HG02763 (cell line): Measurements from ENCODE around the gene UST.
A peak's percentile ranks its signal among the peaks of the same experiment; 100 is the strongest.
"Not testable (repeated sequence)": the region's sequence is repeated elsewhere in the genome, so short reads cannot be mapped to it uniquely, and the experiment has no call there.

Experiments used
- ATAC-seq: cut with Tn5 transposase; IDR thresholded peaks from one replicate; pipeline ENCODE4 v1.9.1; 2021; ENCODE audit warnings: mild to moderate bottlenecking, moderate library complexity; ENCODE audit not compliant: unreplicated experiment

UST gene

DNA sequence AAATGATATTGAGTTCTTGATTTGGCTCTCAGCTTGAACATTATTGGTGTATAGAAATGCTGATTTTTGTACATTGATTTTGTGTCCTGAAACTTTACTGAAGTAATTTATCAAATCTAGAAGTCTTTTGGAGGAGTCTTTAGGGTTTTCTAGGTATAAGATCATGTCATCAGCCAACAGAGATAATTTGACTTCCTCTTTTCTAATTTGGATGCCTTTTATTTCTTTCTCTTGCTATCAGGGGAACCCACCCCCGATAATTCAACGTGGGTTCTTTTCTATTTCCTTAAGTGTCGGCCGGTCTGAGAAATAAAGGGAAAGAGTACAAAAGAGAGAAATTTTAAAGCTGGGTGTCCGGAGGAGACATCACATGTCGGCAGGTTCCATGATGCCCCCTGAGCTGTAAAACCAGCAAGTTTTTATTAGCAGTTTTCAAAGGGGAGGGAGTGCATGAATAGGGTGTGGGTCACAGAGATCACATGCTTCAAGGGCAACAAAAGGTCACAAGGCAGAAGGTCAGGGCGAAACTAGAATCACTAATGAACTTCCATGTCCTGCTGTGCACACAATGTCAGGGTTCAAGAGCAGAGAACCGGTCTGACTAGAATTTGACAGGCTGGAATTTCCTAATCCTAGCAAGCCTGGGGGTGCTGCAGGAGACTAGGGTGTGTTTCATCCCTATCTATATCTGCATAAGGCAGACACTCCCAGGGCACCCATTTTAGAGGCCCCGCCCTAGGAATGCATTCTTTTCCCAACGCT lies 17.6 kb downstream of the UST start:
- not testable (repeated sequence) for ATAC-seq

DNA sequence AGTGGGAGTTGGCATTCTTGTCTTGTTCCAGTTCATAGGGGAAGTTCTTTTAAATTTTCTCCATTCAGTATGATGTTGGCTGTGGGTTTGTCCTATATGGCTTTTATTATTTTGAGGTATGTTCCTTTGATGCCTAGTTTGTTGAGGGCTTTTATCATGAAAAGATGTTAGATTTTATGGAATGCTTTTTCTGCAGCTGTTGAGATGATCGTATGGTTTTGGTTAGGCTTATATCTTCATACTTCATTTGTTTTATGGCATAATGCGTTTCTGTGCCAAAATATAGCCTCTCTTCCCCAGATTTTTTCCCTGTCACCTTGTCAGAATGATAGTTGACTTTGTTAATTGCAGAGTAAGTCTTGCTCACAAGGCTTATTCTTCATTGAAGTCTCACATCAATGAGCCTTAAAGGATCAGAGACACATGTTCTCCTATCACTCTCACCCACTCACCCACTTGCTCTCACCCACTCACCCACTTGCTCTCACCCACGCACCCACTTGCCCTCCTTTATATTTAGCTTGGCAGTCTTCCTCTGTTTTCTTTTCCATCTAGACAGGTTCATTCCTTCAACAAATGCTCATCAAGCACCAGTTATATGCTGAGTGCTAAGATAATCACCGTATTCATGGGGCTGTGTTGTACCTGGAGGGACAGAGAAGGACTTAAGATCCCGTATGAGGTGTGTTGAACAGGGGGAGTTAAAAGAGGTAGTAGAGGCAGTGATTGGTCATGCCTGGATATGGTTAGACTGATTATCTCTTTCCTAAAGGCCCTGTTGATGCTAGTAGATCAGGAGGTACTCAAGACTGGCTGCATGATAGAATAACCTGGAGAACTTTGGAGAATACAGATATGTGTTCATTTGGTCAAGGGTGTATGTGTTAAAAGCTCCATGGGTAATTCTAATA lies 19.3 kb downstream of the UST start:
- ATAC-seq: no peak

DNA sequence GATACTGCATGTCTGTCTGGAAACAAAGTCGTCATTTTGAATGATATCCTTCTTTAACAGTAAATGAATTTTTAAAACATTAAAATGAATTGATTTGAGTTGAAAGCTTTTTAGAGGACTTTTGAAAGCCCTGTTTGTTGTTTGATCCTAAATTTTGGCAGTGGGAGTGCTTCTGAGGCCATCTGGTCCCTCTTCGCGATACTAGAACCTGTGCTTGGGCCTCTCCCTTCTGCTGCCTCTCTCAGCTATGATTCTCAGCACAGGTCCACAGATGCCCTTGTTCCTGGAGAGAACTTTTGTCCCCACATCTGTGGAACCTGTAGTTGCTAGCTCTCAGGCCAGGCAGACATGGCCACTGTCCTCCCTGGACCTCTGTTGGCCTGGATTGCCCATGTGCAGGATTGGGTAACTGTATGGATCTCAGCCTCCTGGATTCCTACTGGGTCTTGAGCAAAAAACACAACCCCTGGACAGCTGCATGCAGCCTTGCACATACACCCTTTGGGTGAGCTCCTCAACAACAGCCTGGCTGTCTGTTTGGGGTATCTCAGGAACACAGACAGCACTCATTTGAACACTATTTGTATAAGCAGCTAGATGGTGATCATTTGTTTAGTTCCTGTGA lies 21.9 kb downstream of the UST start:
- ATAC-seq: no peak

DNA sequence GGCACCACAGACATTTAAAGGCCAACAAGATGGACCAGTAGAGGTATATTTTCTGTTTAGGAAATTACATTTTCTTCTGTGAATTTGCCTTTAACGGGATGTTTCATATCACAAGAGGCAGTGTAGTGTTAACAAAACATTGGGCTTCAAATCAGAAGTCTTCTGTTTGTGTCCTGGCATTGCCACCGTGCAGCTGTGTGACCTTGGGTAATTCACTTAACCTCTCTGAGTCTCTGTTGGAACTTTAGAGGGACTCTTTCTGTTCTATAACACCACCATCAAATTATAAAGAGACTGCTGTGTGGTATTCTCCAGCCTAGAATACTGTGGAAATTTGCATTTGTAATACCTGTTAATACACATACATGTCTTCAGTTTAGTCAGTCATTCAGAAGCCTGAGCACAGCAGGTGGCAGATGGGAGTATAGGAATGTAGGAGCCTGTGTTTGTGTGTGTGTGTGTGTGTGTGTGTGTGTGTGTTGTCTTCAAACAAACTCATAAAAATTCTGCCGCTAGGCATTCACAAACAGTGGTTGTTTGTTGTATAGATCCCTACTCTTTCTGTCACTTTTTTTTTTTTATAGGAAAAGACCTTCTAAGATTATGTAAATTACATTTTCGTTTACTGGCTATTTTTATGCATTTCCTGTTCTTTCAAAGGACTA lies 22.6 kb downstream of the UST start:
- no peak for ATAC-seq

DNA sequence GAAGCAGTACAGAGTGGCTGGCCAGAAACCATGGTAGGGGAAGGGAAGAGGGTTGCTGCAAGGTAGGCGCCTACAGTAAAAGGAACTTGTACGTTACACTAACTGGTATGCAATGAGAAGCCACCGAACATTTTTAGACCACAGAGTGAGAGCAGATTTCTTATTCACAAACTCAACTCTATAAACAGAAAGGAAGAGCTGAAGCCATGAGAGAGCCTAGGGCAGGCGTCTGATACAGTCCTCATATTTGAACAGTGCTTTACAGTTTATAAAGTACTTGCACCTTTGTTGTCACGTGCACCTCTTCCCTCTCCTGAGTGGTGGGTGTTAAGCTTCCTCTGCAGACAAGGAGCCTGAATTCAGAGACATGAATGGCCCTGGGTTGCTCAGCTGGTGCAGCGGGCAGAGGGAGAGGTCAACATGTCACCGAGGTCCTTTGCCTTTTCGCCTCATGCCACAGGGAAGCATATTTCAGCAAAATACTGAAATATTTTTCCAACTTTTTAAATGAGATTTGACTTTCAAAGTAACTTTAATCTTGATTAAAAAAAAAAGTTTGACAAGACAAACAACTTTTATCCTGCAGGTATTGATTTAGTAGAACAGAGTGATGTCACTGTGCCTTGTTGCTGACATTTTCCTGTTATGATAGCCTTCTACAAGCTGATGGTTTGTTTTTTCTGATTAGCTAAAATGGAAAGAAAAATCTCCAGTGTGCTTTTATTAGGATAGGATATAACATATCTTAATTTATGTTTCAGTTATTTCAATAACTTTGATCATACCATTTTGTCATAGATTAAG lies 23.8 kb downstream of the UST start:
- no peak for ATAC-seq

DNA sequence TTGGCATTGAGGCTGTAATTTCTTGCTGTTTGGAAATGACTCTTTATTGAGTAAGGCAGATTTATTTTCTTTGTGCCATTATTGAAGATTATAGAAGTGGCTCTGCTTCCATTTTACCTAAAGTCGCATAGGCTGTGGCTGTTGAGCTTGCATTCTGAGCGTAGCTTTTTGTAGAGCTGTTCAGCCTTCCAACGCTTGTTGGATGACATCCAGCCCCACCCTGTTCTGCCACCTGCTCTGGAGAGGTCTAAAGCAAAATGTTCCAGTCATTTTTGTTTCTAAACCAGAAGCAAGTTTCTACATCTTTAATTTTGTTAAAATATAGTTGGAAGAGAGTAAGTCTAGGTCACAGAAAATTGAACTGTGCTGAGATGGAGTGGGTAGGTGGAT lies 24.4 kb downstream of the UST start:
- no peak for ATAC-seq

DNA sequence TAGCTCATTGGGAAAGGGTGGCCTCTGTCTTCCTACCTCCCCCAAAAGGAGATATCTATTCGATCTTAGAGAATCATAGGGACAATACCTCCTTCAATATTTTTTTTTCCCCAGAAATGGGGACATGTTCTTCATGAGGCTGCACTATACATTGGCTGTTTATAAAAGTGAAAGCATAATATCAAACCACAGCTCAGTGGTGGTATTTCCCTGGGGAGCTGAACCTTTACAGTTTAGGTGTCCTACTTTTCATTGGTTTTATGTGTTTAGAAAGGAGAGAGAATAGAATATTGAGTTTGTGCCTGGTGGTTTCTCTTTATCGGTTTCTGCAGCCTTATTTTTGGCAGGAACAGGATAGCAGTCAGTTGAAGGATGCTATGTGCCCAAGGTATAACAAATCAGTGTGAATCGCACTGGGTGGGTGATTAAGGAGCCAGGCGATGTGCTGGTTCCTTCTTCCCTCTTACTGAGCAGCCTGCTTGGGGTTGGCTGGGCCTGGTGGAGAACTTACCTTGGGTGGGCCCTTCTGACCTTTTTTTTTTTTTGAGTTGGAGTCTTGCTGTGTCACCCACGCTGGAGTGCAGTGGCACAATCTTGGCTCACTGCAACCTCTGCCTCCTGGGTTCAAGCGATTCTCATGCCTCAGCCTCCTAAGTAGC lies 25.2 kb downstream of the UST start:
- ATAC-seq: no peak

DNA sequence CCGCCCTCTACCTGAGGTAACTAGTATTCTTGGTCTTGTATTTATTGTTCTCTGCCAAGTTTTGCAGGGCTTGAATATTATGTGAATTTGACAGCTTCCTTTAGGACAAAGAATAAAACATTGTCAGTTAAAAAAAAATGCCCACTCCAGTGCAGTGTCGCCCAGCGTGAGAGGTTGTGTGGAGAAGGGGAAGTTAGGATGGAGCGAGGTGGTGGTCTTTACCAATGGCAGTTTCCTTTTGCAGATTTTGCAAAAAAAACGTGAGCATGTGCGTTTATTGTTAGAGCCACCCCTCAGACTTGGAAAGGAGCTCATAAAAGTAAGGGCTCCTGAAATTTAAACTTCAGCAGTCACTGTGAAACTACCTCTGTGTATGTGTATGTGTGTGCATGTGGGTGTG lies 28.3 kb downstream of the UST start:
- ATAC-seq: no peak

DNA sequence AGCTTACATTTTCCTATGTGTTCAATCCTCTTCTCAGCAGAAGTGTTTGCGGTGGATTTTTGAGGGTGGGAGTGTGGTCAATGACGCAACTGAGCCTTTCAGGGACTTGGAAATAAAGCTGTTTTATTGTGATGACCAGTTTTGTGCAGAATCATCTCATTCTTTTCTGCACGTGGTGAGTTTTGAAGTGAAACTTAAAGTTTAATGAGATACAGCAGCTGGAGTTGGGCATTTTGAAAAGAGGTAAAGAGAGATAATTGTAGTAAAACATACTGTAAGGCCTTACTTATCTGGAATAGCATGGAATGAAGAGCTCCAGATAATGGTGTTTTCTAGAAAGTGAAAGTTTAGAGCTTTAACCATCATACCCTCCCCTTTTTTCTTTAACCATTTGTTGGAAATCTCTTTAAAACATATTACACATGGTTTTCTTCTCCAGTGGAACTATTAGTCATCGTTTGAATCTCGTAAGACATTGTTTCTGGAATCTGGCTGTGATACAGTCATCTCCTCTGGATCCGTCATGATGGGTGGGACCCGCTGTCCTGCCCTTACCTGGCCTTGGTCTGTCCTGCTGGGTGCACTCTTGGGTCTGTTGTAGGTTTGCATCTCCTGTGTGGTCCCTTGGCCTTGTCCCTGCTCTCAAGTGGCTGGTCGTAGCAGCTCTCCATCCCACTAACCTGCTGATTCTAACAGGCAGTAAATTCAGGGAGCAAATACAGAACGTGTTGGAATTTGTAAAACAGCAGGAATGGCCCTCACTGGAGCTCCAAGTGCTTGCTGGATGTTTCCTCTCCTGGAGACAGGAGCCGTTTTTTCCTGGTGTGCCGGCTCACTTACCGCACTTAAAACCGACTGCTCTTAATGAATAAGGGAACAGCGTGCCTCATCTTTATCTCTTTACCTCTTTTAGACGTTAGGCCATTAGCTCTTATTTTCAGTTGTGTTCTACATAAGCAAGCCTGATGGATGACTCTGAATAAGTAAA lies 29.8 kb downstream of the UST start:
- no peak for ATAC-seq

DNA sequence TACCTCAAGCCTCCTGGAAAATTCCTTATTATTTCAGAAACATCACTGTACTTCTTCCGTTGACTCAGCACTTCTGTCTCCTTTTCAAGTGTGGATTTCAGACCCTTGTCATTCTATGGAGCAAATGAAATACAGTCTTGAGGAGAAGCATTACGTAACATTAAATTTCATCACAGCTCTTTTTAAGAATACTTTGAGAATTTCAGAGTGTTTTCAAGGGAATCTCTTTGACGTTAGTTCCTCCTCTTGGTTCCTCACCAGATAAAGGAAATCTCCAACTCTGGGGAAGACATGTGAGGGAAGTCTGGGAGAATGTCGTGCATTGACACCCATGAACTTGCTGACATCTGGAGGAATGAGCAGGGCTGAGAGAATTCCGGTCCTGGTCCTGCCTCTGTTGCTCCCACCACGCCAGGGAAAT lies 32.3 kb downstream of the UST start:
- ATAC-seq: no peak

DNA sequence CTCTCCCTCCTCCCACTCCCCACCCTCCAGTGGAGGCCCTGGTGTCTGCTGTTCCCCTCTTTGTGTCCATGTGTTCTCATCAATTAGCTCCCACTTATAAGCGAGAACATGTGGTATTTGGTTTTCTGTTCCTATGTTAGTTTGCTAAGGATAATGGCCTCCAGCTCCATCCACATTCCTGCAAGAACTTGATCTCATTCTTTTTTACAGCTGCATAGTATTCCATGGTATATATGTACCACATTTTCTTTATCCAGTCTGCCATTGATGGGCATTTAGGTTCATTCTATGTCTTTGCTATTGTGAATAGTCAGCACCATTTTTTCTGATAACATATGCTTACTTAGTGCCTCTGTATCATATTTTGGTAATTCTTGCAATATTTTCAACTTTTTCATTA lies 33.6 kb downstream of the UST start:
- ATAC-seq: not testable (repeated sequence)

DNA sequence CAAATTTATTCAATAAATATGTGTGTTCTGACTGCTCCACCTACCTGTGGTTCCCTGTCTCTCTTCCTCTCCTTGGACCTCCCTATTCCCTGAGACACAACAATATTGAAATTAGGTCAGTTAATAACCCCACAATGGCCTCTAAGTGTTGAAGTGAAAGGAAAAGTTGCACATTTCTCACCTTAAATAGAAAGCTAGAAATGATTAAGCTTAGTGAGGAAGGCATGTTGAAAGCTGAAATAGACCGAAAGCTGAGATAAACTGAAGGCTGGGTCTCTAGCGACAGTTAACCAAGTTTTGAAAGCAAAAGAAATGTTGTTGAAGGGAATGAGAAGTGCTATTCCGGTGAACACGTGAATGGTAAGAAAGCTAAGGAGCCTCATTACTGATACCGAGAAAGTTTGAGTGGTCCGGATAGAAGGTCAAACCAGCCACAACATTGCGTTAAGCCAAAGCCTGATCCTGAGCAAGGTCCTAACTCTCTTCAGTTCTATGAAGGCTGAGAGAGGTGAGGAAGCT lies 34.1 kb downstream of the UST start:
- ATAC-seq: peak; percentile 85

DNA sequence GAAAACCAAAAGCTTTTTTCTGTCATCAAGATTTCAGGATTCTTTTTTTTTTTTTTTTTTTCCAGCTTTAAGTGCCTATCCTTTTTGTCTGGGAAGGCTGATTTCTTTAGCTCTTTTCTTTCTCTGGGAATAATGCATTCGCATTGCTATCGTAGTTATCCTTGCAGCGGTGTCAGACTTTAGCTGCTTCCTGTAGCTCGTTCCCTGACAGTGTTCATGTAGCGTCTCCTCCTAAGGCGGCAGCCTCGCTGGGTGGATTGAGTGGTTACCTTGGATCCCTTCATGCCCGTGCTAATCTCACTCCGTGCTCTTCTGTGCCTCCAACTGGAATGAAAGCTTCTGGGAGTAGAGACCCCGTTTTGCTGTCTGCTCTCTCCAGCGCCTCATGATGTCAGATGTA lies 43.1 kb downstream of the UST start:
- ATAC-seq: no peak

DNA sequence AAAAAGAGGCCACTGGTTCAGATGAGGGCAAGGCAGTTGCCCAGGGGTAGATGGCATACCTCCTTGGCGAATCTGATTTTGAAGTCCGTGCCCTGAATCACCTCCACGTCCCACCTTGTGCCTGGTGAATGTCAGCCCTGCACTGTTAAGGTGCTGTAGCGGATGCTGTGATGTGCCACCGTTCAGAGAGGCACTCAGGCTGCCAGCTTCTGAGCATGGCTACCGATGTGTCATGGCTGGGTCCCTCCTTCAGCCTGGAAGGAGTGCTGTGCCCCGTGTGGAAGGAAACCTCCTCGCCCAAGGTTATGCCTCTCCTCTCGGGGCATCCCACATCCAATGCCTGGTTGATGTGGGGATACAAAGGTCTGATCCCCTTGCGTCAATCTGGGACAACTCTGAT lies 43.6 kb downstream of the UST start:
- no peak for ATAC-seq

DNA sequence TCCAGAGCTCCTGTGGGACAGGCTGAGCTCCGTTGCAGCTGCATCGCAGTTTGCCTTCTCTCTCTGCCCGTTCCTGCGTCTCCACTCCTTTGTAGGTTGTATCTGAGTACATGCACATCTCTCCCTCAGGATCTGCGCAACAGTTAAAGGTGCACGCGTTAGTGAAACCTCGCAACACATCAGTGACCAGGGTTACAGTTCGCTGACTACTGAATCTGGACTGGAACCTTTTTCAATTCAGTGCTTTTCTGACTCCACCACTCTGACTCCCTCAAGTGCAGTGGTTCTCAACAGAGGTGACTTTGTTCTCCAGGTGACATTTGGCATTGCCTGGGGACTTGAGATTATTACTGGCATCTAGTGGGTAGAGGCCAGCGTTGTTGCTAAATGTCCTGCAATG lies 44.0 kb downstream of the UST start:
- no peak for ATAC-seq

DNA sequence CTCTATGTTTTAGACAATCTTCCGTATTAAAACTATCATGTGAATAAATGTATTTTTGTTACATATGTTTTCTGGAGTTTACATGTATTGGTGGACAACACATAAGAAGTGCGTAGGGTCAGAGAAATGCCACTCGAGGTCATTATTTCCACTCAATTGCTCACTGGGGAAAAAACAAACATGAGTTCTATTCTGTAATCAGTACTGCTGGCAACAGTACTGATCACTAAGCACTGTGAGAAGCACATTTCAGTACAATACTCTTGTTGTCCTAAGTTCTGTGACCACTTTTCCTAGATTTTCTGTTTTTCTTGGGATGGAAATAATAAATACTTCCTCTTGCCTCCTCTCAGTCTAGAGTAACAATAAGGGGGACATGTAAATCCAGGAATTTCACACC lies 44.5 kb downstream of the UST start:
- no peak for ATAC-seq

DNA sequence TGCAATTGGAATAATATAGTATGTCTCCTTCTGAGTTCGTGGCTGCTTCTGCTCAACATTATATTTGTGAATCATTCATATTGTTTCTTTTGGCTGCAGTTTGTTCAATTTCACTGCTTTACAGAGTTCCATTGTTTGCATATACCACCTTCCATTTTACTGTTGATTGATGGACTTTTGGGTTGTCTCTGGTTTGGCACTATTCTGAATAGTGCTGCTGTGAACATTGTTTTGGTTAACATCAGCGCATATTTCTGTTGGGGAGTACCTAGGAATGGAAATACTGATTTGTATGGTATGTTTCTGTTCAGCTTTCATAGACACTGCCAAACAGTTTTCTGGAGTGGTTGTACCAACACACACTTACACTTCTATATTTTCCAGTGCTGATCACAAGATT lies 46.9 kb downstream of the UST start:
- no peak for ATAC-seq

DNA sequence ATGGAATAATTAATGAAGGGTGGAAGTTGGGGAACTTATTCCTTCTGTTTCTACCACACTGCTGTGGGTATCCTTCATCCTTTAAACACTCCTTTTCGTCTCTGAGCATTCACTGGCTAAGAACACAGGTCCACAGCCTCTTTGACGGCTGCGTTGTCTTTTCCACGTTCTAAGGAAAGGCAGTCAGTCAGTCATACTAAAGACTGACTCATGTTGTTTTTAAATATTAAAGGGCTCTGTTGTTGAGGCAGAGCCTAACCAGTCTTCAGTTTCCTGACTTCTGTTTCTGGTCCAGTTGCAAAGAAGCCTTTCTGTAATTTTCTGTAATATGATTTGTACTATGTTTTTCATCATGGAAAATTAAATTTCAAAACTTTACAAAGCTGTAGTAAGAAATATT lies 48.0 kb downstream of the UST start:
- ATAC-seq: no peak
